Brain pericyte (primary cell): ENCODE results near the gene FHL2.

Experiments used
- DNase-seq: peaks from one replicate; pipeline ENCODE4 v3.0.0-alpha.2; 2012; ENCODE audit warnings: low read depth, low spot score

Gene FHL2

DNA sequence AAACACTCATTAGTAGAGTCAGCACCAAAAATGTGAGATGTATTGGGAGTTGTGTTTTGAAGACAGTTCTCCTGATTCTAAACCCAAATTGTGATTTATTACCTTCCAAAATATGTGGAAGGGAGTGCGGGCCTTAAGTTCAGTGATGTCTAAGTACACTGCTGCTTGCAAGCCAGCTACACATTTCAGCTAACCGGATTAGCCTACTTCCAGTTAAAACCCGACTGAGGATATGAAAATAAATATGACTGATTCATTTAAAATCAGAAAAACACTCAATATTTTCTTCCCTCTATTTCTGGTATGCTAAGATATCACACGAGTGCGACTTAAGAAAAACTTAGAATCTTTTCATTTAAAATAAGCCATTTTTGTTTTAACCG is 907 bp downstream of the FHL2 start:
- no peak for DNase-seq

DNA sequence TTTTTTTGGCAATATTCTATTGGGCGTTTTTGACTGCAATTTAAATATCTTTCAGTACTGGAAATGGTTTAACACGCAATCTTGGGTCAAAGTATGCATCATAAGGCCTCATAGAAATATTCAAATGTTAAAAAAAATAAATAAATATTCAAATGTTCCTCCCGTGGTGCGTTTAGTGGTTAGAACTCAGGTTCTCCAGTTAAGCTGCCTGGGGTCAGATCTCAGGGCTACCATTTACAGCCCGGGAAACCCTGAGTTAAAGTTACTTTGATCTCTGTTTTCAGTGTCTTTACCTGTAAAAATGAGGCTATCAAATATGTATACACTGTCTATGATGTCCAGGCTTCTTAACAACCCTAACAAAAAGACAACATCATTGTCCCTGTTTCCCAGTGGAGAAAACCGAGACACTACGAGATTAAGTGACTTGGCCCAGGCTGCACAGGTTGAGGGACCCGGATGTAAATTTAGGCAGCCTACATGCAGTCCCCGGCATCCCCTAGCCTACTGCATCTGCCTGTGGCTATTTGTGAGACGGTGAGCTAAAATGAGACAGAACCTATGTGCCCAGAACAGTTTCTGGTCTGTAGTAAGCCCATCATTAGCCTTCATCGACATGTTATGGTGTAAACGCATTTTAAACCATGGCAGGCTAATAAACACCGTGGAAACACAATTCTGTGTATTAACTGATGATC is 1.7 kb downstream of the FHL2 start:
- no peak for DNase-seq

DNA sequence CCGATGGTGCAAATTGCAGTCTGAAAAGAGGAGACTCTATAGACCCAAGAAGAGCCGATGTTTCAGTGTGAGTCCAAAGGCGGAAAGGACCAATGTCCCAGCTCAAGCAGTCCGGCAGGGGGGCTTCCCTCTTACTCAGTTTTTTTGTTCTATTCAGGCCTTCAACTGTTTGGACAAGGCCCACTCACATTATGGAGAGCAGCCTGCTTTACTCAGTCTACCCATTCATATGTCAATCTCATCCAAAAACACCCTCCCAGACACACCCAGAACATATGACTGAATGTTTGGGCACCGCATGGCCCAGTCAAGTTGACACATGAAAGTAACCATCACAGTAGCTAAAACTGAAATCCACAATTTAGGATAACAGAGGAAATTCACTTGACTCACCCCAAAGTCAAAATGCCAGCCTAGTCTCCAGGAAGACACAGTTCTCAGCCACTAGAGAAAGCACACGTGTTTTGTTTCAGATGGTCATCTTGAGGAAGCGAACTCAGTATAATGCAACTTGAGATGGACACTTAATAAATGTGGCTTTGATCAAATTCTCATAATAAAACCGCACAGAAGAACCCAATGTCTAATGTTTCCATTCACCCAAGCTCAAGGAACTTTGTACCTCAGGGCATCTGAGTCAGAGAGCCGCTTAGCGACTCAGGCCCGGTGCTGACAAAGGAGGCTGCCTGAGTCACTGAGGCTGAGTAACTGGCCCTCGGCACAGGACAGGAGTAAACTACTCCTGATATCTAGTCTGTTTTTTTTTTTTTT is 2.4 kb downstream of the FHL2 start:
- DNase-seq, result no peak

DNA sequence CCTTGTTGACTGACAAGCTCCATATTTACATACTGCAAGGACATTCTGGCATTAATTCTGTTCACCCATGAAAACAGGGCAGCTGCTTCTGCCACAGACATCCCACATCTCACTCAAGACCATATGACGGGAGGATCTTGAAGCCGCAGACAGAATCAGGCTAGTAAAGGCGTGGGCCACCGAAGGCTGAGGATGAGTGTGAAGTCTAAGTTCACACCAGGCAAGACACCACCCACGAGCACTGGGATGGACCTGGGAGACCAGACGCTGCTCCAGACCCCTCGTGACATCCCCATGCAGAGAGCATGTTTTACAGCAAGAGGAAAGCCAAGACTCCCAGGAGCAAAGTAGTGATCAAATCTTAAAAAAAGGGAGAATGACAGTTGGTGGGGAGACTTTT is 3.2 kb downstream of the FHL2 start:
- DNase-seq, result no peak

DNA sequence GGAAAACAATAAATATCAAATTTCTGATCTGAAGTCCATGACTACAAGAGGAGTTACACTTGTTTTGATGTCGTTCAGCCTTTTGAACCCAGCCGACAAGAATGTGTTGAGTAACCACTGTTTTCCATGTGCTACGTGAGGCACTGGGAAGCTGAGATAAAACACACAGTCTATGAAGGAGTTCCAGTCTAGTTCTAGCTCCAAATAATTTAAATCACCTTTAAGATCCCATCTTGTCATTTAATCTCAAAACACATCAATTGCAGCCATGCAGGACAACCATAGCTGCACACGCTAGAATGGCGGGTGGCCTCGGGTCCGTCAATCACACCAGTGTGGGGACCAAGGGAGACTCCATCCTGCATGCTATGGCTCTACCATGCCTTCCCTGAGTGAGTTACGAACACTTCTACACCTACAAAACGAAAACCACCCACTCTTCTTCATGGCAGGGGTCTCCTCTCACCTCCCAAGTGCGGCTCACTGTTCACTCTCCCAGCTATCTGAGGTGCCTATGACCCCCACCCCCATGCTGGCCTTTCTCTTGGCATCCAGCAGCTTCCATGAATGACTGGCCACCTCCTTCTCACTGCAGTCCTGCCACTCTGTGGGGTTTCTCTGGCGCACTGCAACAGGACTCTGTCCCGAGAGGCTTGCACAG is 3.8 kb downstream of the FHL2 start:
- DNase-seq, result no peak

DNA sequence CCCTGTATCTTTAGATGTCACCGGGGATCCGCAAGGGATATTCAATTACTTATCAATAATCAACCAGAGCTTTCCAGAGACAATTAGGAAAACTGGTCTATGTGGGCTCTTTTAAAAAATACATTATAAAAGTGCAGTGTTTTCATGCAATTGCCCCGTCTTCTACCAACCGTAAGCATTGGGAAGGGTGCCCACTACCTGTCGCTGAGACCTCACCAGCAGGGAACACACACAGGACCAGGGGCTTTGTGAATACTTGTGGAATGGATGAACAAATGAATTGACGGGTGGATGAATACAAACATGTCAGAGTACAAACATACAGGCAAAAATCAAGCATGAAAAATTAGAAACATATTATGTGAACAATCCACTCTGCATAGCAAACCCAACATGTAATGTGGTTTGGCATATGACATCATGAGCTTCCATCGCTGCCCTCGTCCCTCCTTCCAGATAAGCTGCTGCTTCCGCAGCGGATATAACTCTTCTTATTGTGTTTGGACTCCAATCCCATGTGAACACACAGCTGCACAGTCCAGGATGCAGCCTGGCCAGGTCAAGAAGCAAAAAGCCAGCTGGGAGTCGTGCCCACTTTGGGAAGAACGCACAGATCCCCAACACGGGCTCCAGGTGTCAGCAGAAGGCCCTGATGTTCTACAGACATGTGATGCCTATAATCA is 5.3 kb downstream of the FHL2 start:
- no peak for DNase-seq

DNA sequence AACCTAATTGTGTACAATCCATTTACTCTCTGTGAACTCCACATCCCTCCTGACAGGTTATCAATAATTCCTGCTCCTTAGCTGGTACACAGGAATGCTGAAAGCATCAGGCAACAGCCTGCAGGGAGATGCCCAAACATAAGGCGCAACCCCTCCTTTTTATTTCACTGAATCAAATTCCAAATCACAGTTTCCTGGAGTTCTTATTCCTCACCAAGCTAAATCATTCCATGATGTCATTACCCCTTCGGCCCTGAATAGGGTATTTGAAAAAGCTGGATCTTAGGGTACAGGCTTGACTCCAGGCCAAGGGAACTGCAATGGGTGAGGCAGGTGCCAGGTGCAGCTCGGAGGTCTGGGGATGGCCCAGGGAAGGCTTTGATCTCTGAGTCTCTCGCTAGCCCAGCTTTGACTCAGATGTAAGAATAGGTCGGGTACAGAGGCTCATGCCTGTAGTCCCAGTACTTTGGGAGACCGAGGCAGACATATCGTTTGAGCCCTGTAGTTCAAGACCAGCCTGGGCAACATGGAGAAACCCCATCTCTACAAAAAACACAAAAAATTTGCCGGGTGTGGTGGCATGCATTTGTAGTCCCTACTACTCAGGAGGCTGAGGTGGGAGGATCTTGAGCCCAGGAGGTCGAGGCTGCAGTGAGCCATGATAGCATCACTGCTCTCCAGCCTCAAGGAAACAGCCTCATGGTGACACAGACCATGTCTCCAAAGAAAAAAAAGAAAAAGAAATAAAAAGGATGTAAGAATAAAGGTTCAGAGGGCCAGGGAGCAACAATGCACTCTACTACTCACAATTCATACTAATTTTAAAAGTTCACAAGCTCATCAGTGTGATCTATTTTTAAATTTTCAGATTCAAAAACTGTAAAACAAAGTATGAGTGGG is 6.8 kb downstream of the FHL2 start:
- no peak for DNase-seq

DNA sequence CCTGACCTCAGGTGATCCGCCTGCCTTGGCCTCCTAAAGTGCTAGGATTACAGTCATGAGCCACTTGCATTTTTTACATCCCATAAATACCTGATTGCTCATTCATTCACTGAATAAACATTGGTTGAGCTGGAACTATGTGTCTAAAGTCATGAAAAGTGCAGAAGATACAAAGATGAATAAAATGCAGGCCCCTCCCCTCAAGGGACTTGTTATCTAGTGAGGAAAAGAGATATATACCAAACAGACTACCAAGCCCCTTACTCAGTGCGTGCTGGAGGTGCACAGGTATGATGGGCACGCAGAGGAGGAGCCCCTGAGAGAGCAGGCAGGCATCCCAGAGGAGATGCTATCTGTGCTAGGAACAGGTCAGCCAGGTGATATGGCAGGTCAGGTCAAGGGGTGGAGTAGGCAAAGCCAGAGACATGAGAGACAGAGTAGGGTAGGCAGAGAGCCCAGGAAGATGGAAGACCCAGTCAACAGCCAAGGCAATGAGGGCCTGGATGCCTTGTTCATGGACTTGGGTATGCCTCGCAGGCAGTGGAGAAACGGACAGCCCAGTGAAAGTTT is 7.7 kb downstream of the FHL2 start:
- DNase-seq, result no peak

DNA sequence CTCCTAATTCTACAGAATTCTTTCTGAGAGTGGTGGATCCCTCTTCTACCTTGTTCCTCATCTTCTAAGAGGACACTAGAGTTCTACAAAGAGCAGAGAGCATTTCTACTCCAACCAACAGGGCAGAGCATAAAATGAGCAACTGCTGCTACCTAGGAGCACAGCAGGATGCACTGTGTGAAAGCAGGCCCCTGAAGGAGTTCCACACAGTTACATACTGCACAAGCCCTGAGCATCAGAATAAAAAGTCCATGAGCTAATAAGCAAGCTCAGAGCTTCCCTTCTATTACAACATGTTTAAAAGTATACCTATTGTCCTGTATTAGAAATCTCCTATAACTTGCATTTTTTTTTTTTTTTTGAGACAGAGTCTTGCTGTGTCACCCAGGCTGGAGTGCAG is 8.4 kb downstream of the FHL2 start:
- DNase-seq, result no peak

DNA sequence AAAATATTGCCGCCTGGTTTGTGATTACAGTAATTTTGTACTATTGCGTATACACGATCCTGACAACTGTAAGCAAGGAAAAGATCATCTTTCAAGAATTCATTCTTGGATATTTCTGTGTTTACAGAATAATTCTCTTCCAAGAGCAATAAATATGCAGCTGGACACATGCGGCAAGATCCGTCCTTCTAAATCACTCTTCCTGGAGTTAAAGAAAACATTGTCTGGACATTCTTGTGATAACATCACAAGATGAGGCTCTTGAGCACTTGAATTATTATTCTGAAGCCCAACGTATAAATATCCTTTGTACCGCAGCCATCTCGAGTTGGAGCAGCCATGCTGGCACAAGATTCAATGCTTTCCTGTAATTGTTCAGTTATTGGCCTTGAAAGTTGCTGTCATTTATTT is 9.9 kb downstream of the FHL2 start:
- peak; percentile 92 for DNase-seq

DNA sequence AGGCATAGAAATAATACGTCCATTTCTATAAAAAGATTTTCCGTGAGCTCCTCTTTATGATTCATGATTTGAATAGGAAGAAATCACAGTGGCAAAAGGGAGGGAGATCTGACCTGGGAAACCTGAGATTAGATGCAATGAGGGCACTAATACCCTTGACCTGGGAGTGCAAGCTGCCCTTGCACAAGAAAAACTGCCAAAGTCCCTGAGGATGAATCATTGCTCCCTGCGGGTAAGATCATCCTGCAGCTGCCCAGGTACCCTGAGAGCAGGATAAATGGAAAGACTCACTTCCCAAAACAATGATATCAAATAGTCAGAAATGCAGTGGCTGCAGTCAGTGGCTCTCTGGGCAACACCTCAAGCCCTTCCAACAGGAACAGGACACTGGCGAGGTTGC is 11.6 kb downstream of the FHL2 start:
- no peak for DNase-seq

DNA sequence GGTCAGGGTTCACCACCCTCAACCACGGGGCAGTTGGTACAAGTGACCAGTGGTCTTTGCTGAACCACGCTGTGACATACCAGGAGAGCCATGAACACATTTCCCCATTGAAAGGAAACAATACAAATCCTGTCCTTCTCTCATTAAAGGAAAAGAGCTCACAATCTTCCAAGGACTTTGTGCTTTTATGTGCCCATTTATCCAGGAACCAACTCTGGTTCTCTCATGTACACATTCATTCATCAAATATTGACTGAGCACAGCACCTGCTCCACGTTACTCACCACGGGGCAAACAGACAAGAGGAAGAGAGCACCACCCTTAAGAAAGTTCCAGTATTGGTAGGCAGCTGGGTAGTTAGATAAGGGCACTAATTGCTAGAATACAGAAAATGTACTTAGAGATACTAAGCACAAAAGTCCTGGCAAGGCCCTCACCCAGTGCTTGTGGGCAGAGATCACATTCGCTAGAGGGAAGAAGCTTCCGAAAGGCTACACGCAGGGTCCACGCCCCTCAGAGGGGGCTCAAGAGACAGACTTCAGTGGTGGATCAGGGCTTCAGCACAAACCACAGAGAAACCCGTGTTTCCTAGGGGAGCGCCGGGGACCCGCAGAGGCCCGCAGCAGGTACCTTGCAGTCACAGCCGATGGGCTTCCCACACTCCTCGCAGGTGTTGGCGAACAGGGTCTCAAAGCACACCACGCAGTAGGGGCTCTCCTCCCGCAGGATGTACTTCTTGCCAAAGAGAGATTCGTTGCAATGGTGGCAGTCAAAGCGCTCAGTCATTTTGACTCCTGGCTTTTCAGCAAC is 12.9 kb downstream of the FHL2 start:
- no peak for DNase-seq

DNA sequence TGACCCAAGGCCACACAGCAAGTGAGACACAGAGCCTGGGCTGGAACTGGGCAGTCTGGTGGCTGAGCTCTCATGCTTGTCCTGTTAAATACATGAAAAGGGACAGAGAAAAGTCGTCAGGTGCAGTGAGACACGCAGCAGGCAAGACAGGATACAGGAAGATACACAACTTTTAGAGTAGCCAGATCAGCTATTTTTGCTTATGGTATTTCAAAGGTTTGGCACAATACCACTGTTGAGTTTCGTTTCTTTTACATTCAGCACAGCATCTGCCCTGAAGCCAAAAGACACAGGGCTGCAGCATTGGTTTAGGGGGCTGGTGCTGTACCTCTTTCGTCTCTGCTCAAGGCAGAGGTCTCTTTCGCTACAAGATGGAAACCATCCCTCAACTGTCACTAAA is 14.0 kb downstream of the FHL2 start:
- no peak for DNase-seq

DNA sequence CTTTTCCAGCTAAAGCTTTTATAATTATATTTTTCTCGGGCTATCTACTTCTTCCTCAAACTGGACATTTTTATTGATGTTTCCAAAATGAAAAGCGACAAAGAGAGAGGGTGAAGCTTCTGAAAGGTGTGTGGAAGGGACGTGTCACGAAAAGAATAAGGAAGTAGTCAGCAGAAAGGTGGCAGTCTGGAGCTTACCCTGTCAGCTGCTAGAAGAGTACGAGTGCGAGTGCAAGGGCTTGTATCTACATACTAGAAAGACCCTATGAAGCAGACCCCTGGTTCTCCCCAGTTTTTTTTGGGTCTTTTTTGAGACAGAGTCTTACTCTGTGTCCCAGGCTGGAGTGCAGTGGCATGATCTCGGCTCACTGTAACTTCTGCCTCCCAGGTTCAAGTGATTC is 14.6 kb downstream of the FHL2 start:
- no peak for DNase-seq

DNA sequence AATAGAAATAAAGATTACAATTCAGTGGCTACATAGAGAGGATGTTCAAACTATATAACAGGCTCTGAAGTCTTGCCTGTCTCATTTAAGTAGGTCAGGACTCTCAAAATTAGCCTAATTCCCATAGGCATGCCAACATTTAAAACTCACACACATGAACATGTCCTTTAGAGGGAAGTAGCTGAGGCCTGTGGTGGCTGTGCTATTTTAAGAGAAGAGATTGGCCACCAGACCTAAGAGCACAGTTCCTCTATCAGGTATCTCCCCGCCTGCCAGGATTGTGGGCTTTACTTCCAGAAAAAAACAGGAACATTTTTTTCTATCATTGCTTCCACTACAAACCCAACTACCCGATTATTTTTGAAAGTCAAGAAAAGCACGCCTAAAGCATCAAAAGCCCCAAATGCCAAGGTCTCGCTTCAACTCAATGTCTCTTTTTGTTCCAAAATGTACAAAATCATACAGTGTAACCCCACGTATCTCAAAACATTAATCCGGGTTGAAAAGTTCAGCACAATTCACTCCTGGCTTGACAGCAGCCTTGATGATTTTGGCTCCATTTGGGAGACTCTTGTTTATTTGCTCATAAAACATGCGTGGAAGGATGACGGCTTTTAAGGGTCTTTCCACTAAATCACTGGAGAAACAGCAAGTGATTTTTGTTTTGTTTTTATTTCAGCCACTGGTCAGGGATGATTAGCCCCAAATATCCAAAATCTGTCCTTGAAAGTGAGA is 15.3 kb downstream of the FHL2 start:
- DNase-seq, result no peak

DNA sequence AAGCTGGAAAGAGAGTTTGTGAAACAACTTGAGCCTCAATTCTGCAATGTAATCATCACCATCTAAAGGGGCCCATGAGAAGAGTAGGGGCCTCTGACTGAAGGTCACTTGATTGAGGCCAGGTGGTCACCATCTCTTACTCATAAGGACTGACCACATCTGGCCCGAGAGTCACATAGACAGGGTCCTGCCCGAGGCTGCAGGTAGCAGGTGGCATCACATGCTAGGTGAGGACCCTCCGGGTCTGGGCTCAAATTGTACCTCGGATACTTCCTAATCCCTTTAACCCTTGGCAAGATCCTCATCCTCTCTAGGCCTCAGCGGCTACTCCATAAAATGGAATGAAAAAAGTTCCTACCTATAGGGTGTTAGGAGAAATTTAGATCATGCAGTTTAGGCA is 16.7 kb downstream of the FHL2 start:
- DNase-seq, result no peak

DNA sequence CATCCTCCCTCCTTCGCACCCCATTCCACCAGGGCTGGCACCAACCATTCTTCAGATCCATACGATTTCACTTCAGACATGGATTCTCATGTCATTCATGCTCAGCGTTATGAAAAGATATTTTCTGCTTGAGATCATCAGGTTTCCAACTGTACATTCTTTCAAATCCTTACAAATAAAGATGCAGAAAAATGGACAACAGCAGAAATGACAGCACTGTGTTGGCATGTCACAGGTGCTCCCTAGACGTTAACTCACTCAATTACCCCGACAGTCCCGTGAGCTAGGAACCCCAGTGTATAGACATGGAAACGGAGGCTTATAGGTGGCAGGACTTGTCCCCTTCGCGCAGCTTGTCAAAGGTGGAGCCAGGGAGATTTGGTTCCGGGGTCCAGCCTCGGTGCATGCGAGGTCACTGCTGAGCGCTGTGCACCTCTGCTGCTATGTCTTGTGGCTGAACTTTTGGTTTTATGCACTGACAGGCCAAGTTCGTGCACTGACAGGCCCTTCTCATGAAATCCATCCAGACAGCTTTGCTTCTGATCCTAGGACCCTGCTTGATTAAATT is 17.7 kb downstream of the FHL2 start:
- DNase-seq, result no peak

DNA sequence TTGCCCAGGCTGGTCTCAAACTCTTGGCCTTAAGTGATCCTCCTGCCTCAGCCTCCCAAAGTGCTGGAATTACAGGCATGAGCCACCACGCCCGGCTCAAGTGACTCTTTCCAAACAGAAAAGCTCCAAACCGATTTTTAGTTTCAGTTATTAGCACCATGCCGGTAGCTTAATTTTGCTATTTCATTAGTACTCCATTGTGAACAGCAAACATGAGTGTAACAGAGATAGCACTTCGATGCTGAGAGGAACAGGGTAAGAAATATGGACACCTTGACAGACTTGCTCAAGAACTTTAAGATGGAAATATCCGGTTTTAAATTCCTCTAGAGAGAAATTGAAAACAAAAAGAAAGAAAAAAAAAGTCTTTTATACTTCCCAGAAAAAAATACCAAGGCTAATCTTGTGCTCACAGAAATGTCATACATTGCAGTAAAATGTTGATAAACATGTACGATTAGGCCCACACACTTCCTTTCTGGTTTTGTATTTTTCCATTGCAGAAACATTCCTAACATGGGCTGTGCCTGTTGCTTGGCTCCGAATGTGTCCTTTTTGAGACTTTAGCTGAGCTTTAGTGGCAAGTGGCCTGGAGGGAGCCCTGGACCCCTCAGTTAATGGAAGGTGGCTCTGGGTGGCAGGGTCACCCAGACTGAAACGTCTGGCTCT is 18.3 kb downstream of the FHL2 start:
- no peak for DNase-seq
